Measurements from ENCODE around the gene TMC6. TPM values are rescaled to one million over a fixed set of nuclear protein-coding genes. Genes with fewer than 3 reads are reported as not detected.
"Not testable (repeated sequence)": the region's sequence is repeated elsewhere in the genome, so short reads cannot be mapped to it uniquely, and the experiment has no call there.

TMC6 gene
- polyA plus RNA-seq, 1 donor: 46.2 TPM

GRCh38 chr17:78122931-78123249 is 5.7 kb downstream of the TMC6 start:
- no peak for DNase-seq

- no peak for DNase-seq
Observed at GRCh38 chr17:78122216-78122930, 6.2 kb downstream of the TMC6 start.

GRCh38 chr17:78121801-78122215 is 6.7 kb downstream of the TMC6 start:
- no peak for DNase-seq

GRCh38 chr17:78120971-78121800 is 7.4 kb downstream of the TMC6 start:
- DNase-seq: no peak

GRCh38 chr17:78120537-78120936 is 8.0 kb downstream of the TMC6 start:
- DNase-seq: no peak

- DNase-seq: no peak
Observed at GRCh38 chr17:78118801-78119241, 9.7 kb downstream of the TMC6 start.

- DNase-seq: no peak
Observed at GRCh38 chr17:78117027-78117981, 11.3 kb downstream of the TMC6 start.

GRCh38 chr17:78116411-78116810 is 12.1 kb downstream of the TMC6 start:
- DNase-seq: no peak

- DNase-seq: not testable (repeated sequence)
Observed at GRCh38 chr17:78115803-78116202, 12.8 kb downstream of the TMC6 start.

- DNase-seq: no peak
Observed at GRCh38 chr17:78114831-78115723, 13.5 kb downstream of the TMC6 start.

GRCh38 chr17:78113804-78114785 is 14.5 kb downstream of the TMC6 start:
- no peak for DNase-seq

GRCh38 chr17:78112518-78113471 is 15.8 kb downstream of the TMC6 start:
- DNase-seq: no peak

- DNase-seq: no peak
Observed at GRCh38 chr17:78111727-78112517, 16.6 kb downstream of the TMC6 start.

GRCh38 chr17:78111016-78111726 is 17.4 kb downstream of the TMC6 start:
- DNase-seq: no peak

GRCh38 chr17:78110363-78111015 is 18.1 kb downstream of the TMC6 start:
- no peak for DNase-seq

- DNase-seq: no peak
Observed at GRCh38 chr17:78109489-78109761, 19.1 kb downstream of the TMC6 start.

GRCh38 chr17:78108726-78109488 is 19.6 kb downstream of the TMC6 start:
- DNase-seq: no peak

Data from hindlimb muscle (tissue), 1 donor.